ENCODE measurements around the gene NDUFA6. TPM values are rescaled to one million over a fixed set of nuclear protein-coding genes. Genes with fewer than 3 reads are reported as not detected.
"Not testable (repeated sequence)": the region's sequence is repeated elsewhere in the genome, so short reads cannot be mapped to it uniquely, and the experiment has no call there.

The NDUFA6 gene
- total RNA-seq, 1 experiment from 2014 or later: 119 TPM

GRCh38 chr22:42132457-42132856 lies 41.9 kb upstream of the NDUFA6 start:
- H3K4me1 Mint-ChIP-seq (ENCODE audit: low read depth, unreplicated experiment): no peaks in the 10 kb centered on the region
- H3K9me3 Mint-ChIP-seq (ENCODE audit: unreplicated experiment): no peaks in the 10 kb centered on the region
- DNase-seq: no peak
- Histone ChIP-seq H3K4me3 (ENCODE audit: low read depth, low read length) (no peak overlapping the region), H3K36me3 (ENCODE audit: control insufficient read depth, insufficient read depth, low read length) (no peaks in the 10 kb centered on the region), H3K27me3 (replicated peaks; ENCODE audit: control insufficient read depth, insufficient read depth, low read length) (no peaks in the 10 kb centered on the region), H3K4me1 (no peaks in the 10 kb centered on the region), H3K9me3 (no peaks in the 10 kb centered on the region)
- CTCF ChIA-PET: interaction anchor here (0.6 to 1.2 kb wide), 2 partner anchors 42 to 86 kb away, joined by 3 read pairs; partner anchors contain the start of gene NDUFA6
- peaks cover 22% of the 10 kb centered on the region for H3K36me3 Mint-ChIP-seq (ENCODE audit: insufficient read depth, unreplicated experiment)
- intact Hi-C loops (cut with micrococcal nuclease; ENCODE audit: unreplicated experiment): no loop called here
- H3K4me3 Mint-ChIP-seq (ENCODE audit: unreplicated experiment): no peak overlapping the region
- H3K27ac Mint-ChIP-seq (ENCODE audit: unreplicated experiment): peak overlapping the region; percentile 66
- no peaks in the 10 kb centered on the region for H3K27me3 Mint-ChIP-seq (ENCODE audit: insufficient read depth, unreplicated experiment)
- no peak for TF ChIP-seq CTCF (IDR thresholded peaks at IDR 0.05; ENCODE audit: insufficient read depth in 1 of 2, low read depth in 1 of 2, low read length in 1 of 2, severe bottlenecking in 1 of 2, unreplicated experiment in 1 of 2)
- no TSS peak for BruUV-seq (replicated peaks)
- POLR2A ChIA-PET: no interaction called here

DNA sequence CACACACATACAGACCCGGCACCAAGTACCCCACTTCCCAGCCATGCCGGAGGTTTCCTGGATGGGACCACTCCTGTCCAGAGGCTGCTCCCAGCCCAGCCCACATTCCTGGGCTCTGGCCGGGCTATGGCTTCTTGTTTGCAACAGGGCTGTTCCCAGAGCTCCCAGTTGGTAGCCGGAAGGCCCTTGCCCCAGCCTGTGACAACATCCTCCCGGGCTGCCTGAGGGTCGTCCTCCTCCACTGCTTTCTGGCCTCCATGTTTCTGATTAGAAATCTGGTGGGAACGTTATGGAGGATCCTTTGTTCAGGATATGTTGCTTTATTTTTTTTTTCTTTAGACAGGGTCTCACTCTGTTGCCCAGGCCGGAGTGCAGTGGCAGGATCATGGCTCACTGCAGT lies 41.0 kb upstream of the NDUFA6 start:
- ChIA-PET CTCF (interaction anchor here (1.2 kb wide), 1 partner anchor 41 kb away, joined by 3 read pairs; the partner anchor contains the start of gene NDUFA6), POLR2A (no interaction called here)
- Histone ChIP-seq H3K36me3 (ENCODE audit: control insufficient read depth, insufficient read depth, low read length) (no peaks in the 10 kb centered on the region), H3K27me3 (replicated peaks; ENCODE audit: control insufficient read depth, insufficient read depth, low read length) (no peaks in the 10 kb centered on the region), H3K9me3 (no peaks in the 10 kb centered on the region), H3K4me3 (ENCODE audit: low read depth, low read length) (no peak overlapping the region), H3K4me1 (no peaks in the 10 kb centered on the region)
- Mint-ChIP-seq H3K27me3 (ENCODE audit: insufficient read depth, unreplicated experiment) (no peaks in the 10 kb centered on the region), H3K36me3 (ENCODE audit: insufficient read depth, unreplicated experiment) (peaks cover 22% of the 10 kb centered on the region), H3K4me1 (ENCODE audit: low read depth, unreplicated experiment) (no peaks in the 10 kb centered on the region), H3K4me3 (ENCODE audit: unreplicated experiment) (no peak overlapping the region), H3K9me3 (ENCODE audit: unreplicated experiment) (no peaks in the 10 kb centered on the region), H3K27ac (ENCODE audit: unreplicated experiment) (no peak overlapping the region)
- intact Hi-C loops (cut with micrococcal nuclease; ENCODE audit: unreplicated experiment): no loop called here
- no peak for DNase-seq
- no TSS peak for BruUV-seq (replicated peaks)
- no peak for TF ChIP-seq CTCF (IDR thresholded peaks at IDR 0.05; ENCODE audit: insufficient read depth in 1 of 2, low read depth in 1 of 2, low read length in 1 of 2, severe bottlenecking in 1 of 2, unreplicated experiment in 1 of 2)

GRCh38 chr22:42130639-42131431 lies 40.3 kb upstream of the NDUFA6 start, which contains the start of gene CYP2D6:
TSS of gene CYP2D6 (minus strand) at chr22:42130810. CDS start at chr22:42130791, 19 bp downstream.
- CTCF ChIA-PET; H3K4me3 ChIP-seq (ENCODE audit: low read depth, low read length); H3K27me3 ChIP-seq (replicated peaks; ENCODE audit: control insufficient read depth, insufficient read depth, low read length); H3K4me1 ChIP-seq; BruUV-seq (replicated peaks); H3K9me3 ChIP-seq; H3K4me3 Mint-ChIP-seq (ENCODE audit: unreplicated experiment); H3K27ac Mint-ChIP-seq (ENCODE audit: unreplicated experiment); POLR2A ChIA-PET; intact Hi-C loops (cut with micrococcal nuclease; ENCODE audit: unreplicated experiment); DNase-seq; H3K9me3 Mint-ChIP-seq (ENCODE audit: unreplicated experiment); H3K4me1 Mint-ChIP-seq (ENCODE audit: low read depth, unreplicated experiment); H3K36me3 ChIP-seq (ENCODE audit: control insufficient read depth, insufficient read depth, low read length); H3K27me3 Mint-ChIP-seq (ENCODE audit: insufficient read depth, unreplicated experiment): not testable (repeated sequence)
- peaks cover 22% of the 10 kb centered on the region for H3K36me3 Mint-ChIP-seq (ENCODE audit: insufficient read depth, unreplicated experiment)

- POLR2A ChIA-PET: not testable (repeated sequence)
Observed at GRCh38 chr22:42130182-42130581, 39.6 kb upstream of the NDUFA6 start.

GRCh38 chr22:42128776-42129694 lies 38.5 kb upstream of the NDUFA6 start:
- H3K36me3 ChIP-seq (ENCODE audit: control insufficient read depth, insufficient read depth, low read length); BruUV-seq (replicated peaks); POLR2A ChIA-PET; intact Hi-C loops (cut with micrococcal nuclease; ENCODE audit: unreplicated experiment); CTCF ChIA-PET; H3K9me3 ChIP-seq; H3K4me1 Mint-ChIP-seq (ENCODE audit: low read depth, unreplicated experiment); H3K4me3 Mint-ChIP-seq (ENCODE audit: unreplicated experiment); H3K4me3 ChIP-seq (ENCODE audit: low read depth, low read length); H3K27ac Mint-ChIP-seq (ENCODE audit: unreplicated experiment); H3K27me3 ChIP-seq (replicated peaks; ENCODE audit: control insufficient read depth, insufficient read depth, low read length); H3K9me3 Mint-ChIP-seq (ENCODE audit: unreplicated experiment); H3K27me3 Mint-ChIP-seq (ENCODE audit: insufficient read depth, unreplicated experiment); DNase-seq; H3K4me1 ChIP-seq: not testable (repeated sequence)
- peaks cover 22% of the 10 kb centered on the region for H3K36me3 Mint-ChIP-seq (ENCODE audit: insufficient read depth, unreplicated experiment)

More at GRCh38 chr22:42130182-42130581, 39.6 kb upstream of the NDUFA6 start:
- H3K4me1 ChIP-seq; H3K36me3 ChIP-seq (ENCODE audit: control insufficient read depth, insufficient read depth, low read length); H3K27me3 Mint-ChIP-seq (ENCODE audit: insufficient read depth, unreplicated experiment); CTCF ChIA-PET; H3K4me1 Mint-ChIP-seq (ENCODE audit: low read depth, unreplicated experiment); H3K9me3 Mint-ChIP-seq (ENCODE audit: unreplicated experiment); DNase-seq; H3K27ac Mint-ChIP-seq (ENCODE audit: unreplicated experiment); H3K4me3 Mint-ChIP-seq (ENCODE audit: unreplicated experiment); intact Hi-C loops (cut with micrococcal nuclease; ENCODE audit: unreplicated experiment); H3K9me3 ChIP-seq; H3K27me3 ChIP-seq (replicated peaks; ENCODE audit: control insufficient read depth, insufficient read depth, low read length); H3K4me3 ChIP-seq (ENCODE audit: low read depth, low read length); BruUV-seq (replicated peaks): not testable (repeated sequence)
- peaks cover 22% of the 10 kb centered on the region for H3K36me3 Mint-ChIP-seq (ENCODE audit: insufficient read depth, unreplicated experiment)

All from Caco-2 (cell line).